ENCODE data around the gene KCNG2. TPM values are rescaled to one million over a fixed set of nuclear protein-coding genes. Genes with fewer than 3 reads are reported as not detected.
"Not testable (repeated sequence)": the region's sequence is repeated elsewhere in the genome, so short reads cannot be mapped to it uniquely, and the experiment has no call there.

Gene KCNG2
- total RNA-seq, result 0.51 and 0.93 TPM in 2 replicates

- peak; percentile 30 for DNase-seq
These were observed at the start of gene KCNG2 for GRCh38 chr18:79797518-79798345. Gene KCNG2, plus strand, starts transcription at chr18:79797938. Its CDS starts 65,730 bp downstream, at chr18:79863668.

DNA sequence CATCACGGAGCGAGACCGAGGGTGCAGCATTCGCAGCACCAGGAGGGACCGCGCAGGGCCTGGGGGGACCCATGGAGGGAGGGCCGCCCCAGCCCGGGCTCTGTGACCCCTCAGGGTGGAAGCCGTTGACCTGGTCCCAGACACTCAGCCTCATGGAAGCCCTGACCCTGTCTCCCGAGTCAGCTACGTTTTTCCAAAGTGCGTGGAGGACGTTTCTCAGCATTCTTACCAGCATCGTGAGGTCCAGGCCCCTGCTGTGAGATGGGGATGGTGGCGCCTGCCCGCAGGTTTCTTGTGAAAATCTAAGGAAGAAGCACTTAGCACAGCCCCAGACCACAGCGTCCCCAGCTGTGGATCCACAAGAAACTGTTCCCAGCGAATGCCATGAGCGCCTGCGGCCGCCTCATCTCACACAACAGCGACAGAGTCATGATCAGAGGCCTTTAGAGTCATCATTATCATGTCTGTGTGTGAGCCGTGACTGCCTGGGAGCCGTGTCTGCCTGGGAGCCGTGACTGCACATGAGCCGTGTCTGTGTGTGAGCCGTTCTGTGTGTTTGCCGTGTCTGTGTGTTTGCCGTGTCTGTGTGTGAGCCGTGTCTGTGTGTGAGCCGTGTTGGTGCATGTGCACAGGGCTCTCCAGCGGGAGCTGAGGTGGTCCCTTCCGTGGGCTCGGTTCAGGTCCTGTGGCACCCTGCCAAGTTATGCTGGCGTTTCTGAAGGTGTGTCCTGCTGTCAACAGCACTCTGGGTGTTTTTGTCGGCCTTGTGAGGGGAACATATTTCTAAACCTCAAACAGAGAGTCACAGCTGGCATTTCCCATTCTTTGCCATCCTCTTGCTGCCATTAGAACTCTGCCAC lies 49.2 kb upstream of the KCNG2 start:
- DNase-seq, result no peak

GRCh38 chr18:79749251-79750191 lies 48.2 kb upstream of the KCNG2 start:
- DNase-seq, result peak; percentile 48

DNA sequence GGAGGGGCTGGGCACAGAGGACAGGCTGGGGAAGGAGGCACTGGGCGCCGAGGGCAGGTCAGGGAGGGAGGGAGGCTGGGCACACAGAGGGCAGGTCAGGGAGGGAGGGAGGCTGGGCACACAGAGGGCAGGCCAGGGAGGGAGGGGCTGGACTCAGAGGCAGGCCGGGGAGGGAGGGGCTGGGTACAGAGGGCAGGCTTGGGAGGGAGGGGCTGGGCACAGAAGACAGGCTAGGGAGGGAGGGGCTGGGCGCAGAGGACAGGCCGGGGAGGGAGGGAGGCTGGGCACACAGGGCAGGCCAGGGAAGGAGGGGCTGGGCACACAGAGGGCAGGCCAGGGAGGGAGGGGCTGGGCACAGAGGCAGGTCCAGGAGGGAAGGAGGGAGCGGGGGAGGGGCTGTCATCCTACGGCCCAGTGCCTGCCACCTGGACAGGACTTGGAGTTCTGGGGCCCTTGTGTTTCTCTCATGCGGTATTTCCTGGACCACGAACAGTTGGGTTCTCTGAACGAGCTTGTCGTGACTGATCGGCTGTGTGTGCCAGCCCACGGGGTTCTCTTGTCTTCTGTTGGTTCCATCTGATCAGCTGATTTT lies 46.7 kb upstream of the KCNG2 start:
- DNase-seq, result no peak

- not testable (repeated sequence) for DNase-seq
These were observed 45.7 kb upstream of the KCNG2 start for GRCh38 chr18:79751918-79752578.

GRCh38 chr18:79752946-79753345 lies 44.8 kb upstream of the KCNG2 start:
- DNase-seq, result not testable (repeated sequence)

DNA sequence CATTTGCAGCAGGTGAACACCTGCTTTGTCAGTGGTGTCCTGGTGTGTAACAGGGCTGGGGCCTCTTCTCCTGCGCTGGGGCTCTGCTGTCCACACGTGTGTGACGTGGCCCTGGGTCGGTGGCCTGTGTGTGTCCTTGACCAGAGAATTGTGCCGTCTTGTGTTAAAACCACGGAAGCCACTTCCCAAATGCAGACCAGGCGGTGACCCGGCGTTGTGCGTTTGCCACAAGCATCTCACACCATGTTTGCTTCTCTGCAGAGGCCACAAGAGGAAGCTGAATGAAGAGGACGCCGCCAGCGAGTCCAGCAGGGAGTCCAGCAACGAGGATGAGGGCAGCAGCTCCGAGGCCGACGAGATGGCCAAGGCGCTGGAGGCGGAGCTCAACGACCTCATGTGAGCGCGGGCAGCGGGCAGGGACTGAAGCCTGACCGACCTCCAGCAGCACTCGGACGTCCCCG lies 44.3 kb upstream of the KCNG2 start:
- no peak for DNase-seq

DNA sequence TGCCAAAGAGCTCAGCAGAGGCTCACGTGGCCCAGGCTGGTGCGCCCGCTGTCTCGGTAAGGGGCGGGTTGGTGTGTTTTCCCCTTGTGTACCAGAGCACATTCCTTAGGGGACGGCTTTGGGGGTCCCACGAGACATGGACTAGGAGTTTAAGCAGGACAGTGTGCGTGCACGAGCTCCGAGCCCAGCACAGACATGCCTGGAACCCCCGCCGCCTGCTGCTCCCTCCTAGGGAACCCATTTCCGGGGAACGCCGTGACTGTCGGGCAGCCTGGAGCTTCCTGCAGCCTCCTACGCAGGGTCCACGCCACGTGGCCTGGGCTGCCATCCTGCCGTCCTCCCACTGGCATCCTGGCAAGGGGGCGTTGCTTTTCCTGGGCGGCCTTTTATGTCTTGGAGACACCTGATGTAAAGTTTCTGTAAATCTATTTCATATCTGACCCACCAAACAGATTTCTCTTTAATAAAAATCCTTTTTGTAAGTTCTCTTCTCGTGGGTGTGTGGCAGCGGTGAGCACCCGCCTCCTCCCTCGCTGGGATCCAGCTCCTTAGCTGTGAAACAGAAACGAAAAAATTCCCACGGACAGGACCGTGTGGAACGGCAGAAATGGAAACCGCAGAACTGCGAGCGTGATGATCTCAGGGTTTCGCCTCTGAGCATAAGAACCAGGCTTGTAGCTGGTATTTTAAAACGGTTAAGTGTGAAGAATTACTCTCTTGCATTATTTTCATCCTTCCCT lies 43.5 kb upstream of the KCNG2 start:
- DNase-seq, result no peak

- DNase-seq, result no peak
These were observed 42.8 kb upstream of the KCNG2 start for GRCh38 chr18:79754831-79755351.

GRCh38 chr18:79755496-79756142 lies 42.1 kb upstream of the KCNG2 start:
- no peak for DNase-seq

DNA sequence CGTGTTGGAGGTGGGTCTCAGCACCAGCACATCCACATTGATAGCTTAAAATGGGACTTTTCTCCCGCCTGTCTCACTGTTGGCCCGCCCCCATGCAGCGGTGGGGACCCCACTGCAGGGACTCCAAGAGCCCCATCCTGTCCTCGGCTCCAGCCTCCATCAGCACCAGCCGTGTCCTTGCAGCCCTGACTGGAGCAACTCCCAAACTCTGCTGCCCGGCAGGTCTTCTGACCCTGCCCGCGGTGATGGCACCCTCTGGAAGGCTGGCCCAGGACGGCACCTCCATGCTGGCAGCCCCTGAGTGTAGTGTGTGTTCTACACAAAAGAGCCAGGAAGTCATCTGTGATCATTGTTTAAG lies 41.6 kb upstream of the KCNG2 start:
- no peak for DNase-seq

DNA sequence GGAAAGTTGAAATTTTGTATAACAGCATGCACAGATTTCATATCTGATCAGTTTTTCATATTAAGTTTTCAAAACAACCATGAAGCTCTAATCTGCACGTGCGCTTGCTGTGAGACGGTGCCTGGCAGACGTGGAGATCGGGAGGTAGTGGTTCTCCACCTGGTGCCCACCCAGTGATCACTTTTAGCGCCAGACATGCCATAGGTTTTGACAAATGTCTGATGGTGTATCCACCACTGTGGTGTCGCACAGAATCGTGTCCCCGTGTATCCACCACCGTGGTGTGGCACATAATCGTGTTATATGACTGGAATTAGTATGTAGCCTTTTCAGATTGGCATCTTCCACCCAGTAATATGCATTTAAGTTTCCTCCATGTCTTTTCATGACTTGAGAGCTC lies 40.9 kb upstream of the KCNG2 start:
- no peak for DNase-seq

DNA sequence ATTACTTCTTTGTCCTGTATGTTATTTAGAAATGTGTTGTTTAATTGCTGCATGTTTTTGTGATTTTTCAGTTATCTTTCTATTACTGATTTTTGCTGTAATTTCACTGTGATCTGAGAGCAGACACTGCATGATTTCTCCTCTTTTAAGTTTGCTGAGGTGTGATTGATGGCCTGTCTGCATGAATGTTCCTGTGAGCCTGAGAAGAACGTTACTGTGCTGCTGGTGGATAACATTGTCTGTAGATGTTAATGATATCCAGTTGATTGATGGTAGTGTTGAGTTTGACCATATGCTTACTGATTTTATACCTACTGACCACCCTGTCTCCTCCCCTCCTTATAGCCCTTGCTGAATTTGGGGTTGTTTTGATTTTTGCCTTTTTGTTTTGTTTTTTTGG lies 37.4 kb upstream of the KCNG2 start:
- DNase-seq, result no peak

- DNase-seq, result no peak
These were observed 36.9 kb upstream of the KCNG2 start for GRCh38 chr18:79760881-79761280.

DNA sequence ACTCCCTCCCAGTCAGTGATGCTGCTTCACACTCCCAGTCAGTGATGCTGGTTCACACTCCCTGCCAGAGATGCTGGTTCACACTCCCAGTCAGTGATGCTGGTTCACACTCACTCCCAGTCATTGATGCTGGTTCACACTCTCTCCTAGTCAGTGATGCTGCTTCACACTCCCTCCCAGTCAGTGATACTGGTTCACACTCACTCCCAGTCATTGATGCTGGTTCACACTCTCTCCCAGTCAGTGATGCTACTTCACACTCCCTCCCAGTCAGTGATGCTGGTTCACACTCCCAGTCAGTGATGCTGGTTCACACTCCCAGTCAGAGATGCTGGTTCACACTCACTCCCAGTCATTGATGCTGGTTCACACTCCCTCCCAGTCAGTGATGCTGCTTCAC lies 34.3 kb upstream of the KCNG2 start:
- DNase-seq, result no peak

DNA sequence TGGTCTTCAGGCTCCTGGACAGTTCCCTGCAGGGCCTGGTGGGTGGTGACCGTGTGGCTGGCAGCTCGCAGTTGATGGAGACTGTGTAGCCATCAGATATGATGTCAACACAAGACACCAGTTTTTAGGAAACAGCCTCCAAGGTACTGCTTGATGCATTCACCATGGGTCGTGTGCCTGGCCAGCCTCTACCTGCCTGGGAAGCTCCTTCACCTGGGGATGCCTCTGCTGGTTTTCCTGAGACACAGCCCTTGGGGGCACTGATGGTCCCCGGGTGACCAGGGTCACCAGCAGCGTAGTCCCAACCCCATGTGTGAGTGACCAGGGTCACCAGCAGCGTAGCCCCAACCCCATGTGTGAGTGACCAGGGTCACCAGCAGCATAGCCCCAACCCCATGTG lies 33.6 kb upstream of the KCNG2 start:
- no peak for DNase-seq

DNA sequence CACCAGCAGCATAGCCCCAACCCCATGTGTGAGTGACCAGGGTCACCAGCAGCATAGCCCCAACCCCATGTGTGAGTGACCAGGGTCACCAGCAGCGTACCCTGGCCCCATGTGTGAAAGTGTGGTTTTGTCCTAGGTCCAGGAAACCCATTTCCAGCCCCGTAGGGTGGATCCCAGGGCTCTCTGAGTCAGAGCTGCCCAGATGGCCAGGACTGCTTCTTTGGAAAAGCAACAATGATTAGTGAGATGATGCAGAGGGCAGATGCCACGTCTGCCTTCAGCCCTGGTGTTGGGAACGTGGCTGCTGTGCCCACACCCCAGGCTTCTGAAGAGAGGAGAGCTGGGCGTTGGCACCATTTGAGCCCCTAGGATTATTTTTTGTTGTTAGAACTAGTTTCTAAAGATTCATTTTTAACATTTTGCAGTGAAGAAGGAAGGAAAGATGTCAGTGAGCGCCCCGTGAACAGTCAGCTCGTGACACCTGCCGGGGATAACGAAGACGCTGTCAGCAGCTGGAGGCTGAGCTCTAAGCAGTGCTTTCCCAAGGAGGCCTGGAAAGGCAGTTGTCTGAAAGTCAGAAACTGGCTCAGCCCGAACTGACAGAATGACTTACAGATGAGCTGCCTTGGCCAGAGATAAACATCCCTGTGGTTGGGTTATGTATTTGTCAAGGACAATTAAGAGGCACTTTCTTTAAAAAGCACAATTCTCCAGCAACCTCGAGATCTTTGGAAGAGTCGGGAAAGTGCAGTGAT lies 32.1 kb upstream of the KCNG2 start:
- DNase-seq, result no peak

DNA sequence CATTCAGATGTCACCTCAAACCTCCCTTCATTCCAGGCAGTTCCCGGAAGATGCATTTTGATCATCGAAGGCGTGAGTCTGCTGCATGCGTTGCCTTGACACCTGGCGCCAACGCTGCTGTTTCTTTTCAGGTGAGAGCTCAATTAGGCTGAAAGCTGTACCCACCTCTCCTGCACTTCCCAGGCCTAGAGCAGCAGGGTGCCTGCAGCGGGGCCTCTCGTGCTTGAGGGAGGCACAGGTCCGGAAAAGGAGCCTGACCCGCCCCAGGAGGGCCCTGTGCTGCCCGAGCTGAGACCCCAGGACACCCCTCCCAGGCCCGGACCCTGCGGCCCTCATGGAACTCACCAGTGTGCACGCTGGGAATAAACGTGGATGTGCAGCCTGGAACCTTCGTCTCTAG lies 31.4 kb upstream of the KCNG2 start:
- no peak for DNase-seq

GRCh38 chr18:79768745-79769144 lies 29.0 kb upstream of the KCNG2 start:
- DNase-seq, result no peak
